H1 (cell line): ENCODE measurements around the gene TAL2. TPM values are rescaled to one million over a fixed set of nuclear protein-coding genes. Genes with fewer than 3 reads are reported as not detected.
A peak's percentile ranks its signal among the peaks of the same experiment; 100 is the strongest.

ENCODE experiments used
- CTCF ChIA-PET: fragments of 300-600 bp; sonication (Branson Sonifier 250); formaldehyde crosslinking; loops from one replicate; lab custom pipeline; 2021; ENCODE audit not compliant: partially characterized antibody; lab: Charles Lee
- POLR2A ChIA-PET: fragments of 300-600 bp; sonication (Branson Sonifier 250); formaldehyde crosslinking; loops from one replicate; lab custom pipeline; 2021; ENCODE audit warnings: inconsistent platforms; ENCODE audit not compliant: partially characterized antibody; lab: Charles Lee
- DNase-seq, 2 experiments: peaks; one replicate each; pipeline versions ENCODE4 v3.0.0 to v3.0.0-alpha.2; 2010 to 2022; ENCODE audit warnings: low spot score in 2 of 2, low read depth in 1 of 2, mixed read lengths in 1 of 2
- FAIRE-seq: peaks from 2 replicates; lab custom pipeline; 2011; peaks lifted over from hg19 to GRCh38; lab: Jason Lieb, UNC
- H2AFZ ChIP-seq: 2 replicates; pipeline ENCODE4 v1.8.1; 2012; ENCODE audit warnings: low read length, inconsistent platforms
- H2AK5ac ChIP-seq: 2 replicates; pipeline ENCODE4 v1.6.1; 2013; ENCODE audit warnings: low read depth, low read length
- H2BK120ac ChIP-seq: replicated peaks from 2 replicates; pipeline ENCODE3; 2013; ENCODE audit warnings: low read depth, low read length, inconsistent platforms
- H2BK12ac ChIP-seq: 2 replicates; pipeline ENCODE4 v1.6.1; 2013; ENCODE audit warnings: low read depth, low read length
- H2BK15ac ChIP-seq: 2 replicates; pipeline ENCODE4 v1.6.1; 2013; ENCODE audit warnings: low read length
- H2BK20ac ChIP-seq: 2 replicates; pipeline ENCODE4 v1.6.1; 2013; ENCODE audit warnings: low read length
- H2BK5ac ChIP-seq: 2 replicates; pipeline ENCODE4 v1.6.1; 2013; ENCODE audit warnings: low read depth, low read length
- H3K14ac ChIP-seq: 2 replicates; pipeline ENCODE4 v1.6.1; 2013; ENCODE audit warnings: inconsistent platforms; ENCODE audit not compliant: insufficient read length
- H3K18ac ChIP-seq: 2 replicates; pipeline ENCODE4 v1.6.1; 2013; ENCODE audit warnings: low read length; ENCODE audit errors: extremely low read depth
- H3K23ac ChIP-seq: 2 replicates; pipeline ENCODE4 v1.6.1; 2013; ENCODE audit warnings: inconsistent platforms; ENCODE audit not compliant: insufficient read length
- H3K23me2 ChIP-seq: 2 replicates; pipeline ENCODE4 v1.6.1; 2013; ENCODE audit warnings: low read depth, low read length
- H3K27ac ChIP-seq: 2 replicates; pipeline ENCODE4 v1.6.1; 2011; ENCODE audit warnings: low read depth, low read length, inconsistent platforms
- H3K27me3 ChIP-seq, 4 experiments: replicated peaks in 1 of 4; 1 replicate in 1 of 4; 2 replicates in 3 of 4; pipeline versions ENCODE4 v1.6.1 to v1.8.1; 2011 to 2013; ENCODE audit warnings: low read length in 3 of 4, mild to moderate bottlenecking in 3 of 4, inconsistent platforms in 2 of 4, mixed read lengths in 2 of 4, moderate library complexity in 1 of 4; ENCODE audit not compliant: control insufficient read depth in 3 of 4, insufficient read depth in 3 of 4; ENCODE audit errors: extremely low read depth in 1 of 4
- H3K36me3 ChIP-seq, 4 experiments: 2 replicates each; pipeline versions ENCODE4 v1.6.1 to v1.8.1; 2011 to 2013; ENCODE audit warnings: mild to moderate bottlenecking in 4 of 4, low read length in 3 of 4, moderate library complexity in 2 of 4, control low read depth in 1 of 4, inconsistent platforms in 1 of 4; ENCODE audit not compliant: insufficient read depth in 4 of 4, control insufficient read depth in 2 of 4
- H3K4ac ChIP-seq: replicated peaks from 2 replicates; pipeline ENCODE3; 2013; ENCODE audit warnings: low read length, low read depth, mixed read lengths, inconsistent platforms; ENCODE audit not compliant: insufficient read length
- H3K4me1 ChIP-seq, 4 experiments: replicated peaks in 1 of 4; 1 replicate in 1 of 4; 2 replicates in 3 of 4; pipeline versions ENCODE4 v1.6.1 to v1.8.1; 2011 to 2013; ENCODE audit warnings: low read length in 3 of 4, inconsistent platforms in 2 of 4, mixed read lengths in 1 of 4; ENCODE audit not compliant: insufficient read depth in 4 of 4, control insufficient read depth in 3 of 4
- H3K4me2 ChIP-seq, 2 experiments: 2 replicates each; pipeline versions ENCODE4 v1.6.1 to v1.8.1; 2011 to 2013; ENCODE audit warnings: low read depth in 2 of 2, low read length in 2 of 2, control low read depth in 1 of 2, inconsistent platforms in 1 of 2, mild to moderate bottlenecking in 1 of 2; ENCODE audit not compliant: insufficient read depth in 1 of 2
- H3K4me3 ChIP-seq, 4 experiments: fragments of 200-600, 300-600 bp in 1 of 4; sonication (generic), shearing (Covaris generic), sonication (Bioruptor Twin) in 1 of 4; 2 replicates each; pipeline versions ENCODE4 v1.5.1 to v1.8.1; 2011 to 2016; ENCODE audit warnings: low read length in 4 of 4, low read depth in 3 of 4, control low read depth in 2 of 4, inconsistent platforms in 2 of 4, mild to moderate bottlenecking in 2 of 4, mixed read lengths in 1 of 4, moderate library complexity in 1 of 4; ENCODE audit not compliant: insufficient read depth in 2 of 4; ENCODE audit errors: extremely low read depth in 1 of 4
- H3K56ac ChIP-seq: replicated peaks from 2 replicates; pipeline ENCODE3; 2013; ENCODE audit warnings: low read depth, mild to moderate bottlenecking, mixed read lengths, low read length, inconsistent platforms; ENCODE audit not compliant: insufficient read length
- H3K79me1 ChIP-seq: 2 replicates; pipeline ENCODE4 v1.6.1; 2013; ENCODE audit warnings: low read depth, low read length, control low read depth
- H3K79me2 ChIP-seq, 2 experiments: 2 replicates each; pipeline versions ENCODE4 v1.6.1 to v1.8.1; 2012 to 2013; ENCODE audit warnings: low read length in 2 of 2, mild to moderate bottlenecking in 2 of 2, inconsistent platforms in 1 of 2; ENCODE audit not compliant: insufficient read depth in 2 of 2, control insufficient read depth in 1 of 2
- H3K9ac ChIP-seq, 4 experiments: replicated peaks in 1 of 4; 1 replicate in 1 of 4; 2 replicates in 3 of 4; pipeline versions ENCODE4 v1.6.1 to v1.8.1; 2011 to 2013; ENCODE audit warnings: low read depth in 3 of 4, low read length in 3 of 4, control low read depth in 2 of 4, mild to moderate bottlenecking in 2 of 4, moderate library complexity in 2 of 4, inconsistent platforms in 1 of 4; ENCODE audit errors: extremely low read depth in 1 of 4
- H3K9me3 ChIP-seq, 2 experiments: 2 replicates each; pipeline versions ENCODE4 v1.6.1 to v1.8.1; 2012 to 2013; ENCODE audit warnings: mild to moderate bottlenecking in 2 of 2, moderate library complexity in 2 of 2, control low read depth in 1 of 2, inconsistent platforms in 1 of 2, low read depth in 1 of 2, low read length in 1 of 2, mixed read lengths in 1 of 2; ENCODE audit not compliant: insufficient read depth in 2 of 2
- H4K20me1 ChIP-seq, 2 experiments: replicated peaks in 1 of 2; 2 replicates each; pipeline versions ENCODE3 to v1.8.1; 2011 to 2013; ENCODE audit warnings: inconsistent platforms in 2 of 2, low read length in 2 of 2, mild to moderate bottlenecking in 1 of 2; ENCODE audit not compliant: insufficient read depth in 2 of 2, control insufficient read depth in 1 of 2
- H4K5ac ChIP-seq: 2 replicates; pipeline ENCODE4 v1.6.1; 2013; ENCODE audit warnings: low read length, low read depth, mixed read lengths, inconsistent platforms; ENCODE audit not compliant: insufficient read length
- H4K8ac ChIP-seq: 2 replicates; pipeline ENCODE4 v1.8.0; 2013; ENCODE audit warnings: mild to moderate bottlenecking, moderate library complexity, low read length, inconsistent platforms; ENCODE audit not compliant: insufficient read depth; ENCODE audit errors: extremely low read depth
- H4K91ac ChIP-seq: replicated peaks from 2 replicates; pipeline ENCODE3; 2013; ENCODE audit warnings: low read length, mixed read lengths, inconsistent platforms; ENCODE audit not compliant: insufficient read length
- ATF3 ChIP-seq: IDR thresholded peaks from 2 replicates; pipeline ENCODE4 v1.6.1; 2011; ENCODE audit warnings: low read depth, mild to moderate bottlenecking, low read length; ENCODE audit not compliant: insufficient read depth
- CBX5 ChIP-seq: fragments of 300-800, 300-1000 bp; sonication (generic); IDR thresholded peaks from 2 replicates; pipeline ENCODE4 v1.7.1; 2016; ENCODE audit warnings: antibody characterized with exemption, low read length, low read depth
- CBX8 ChIP-seq: fragments of 300-800, 300-1000 bp; sonication (generic); IDR thresholded peaks from 2 replicates; pipeline ENCODE4 v1.7.1; 2016; ENCODE audit warnings: low read depth, low read length, borderline replicate concordance
- HDAC2 ChIP-seq, 2 experiments: fragments of 300-600 bp in 1 of 2; sonication (generic) in 1 of 2; IDR thresholded peaks; 2 replicates each; pipeline ENCODE4 v1.6.1; 2011 to 2012; ENCODE audit warnings: low read depth in 2 of 2, low read length in 2 of 2, mild to moderate bottlenecking in 2 of 2, moderate library complexity in 2 of 2, borderline replicate concordance in 1 of 2, inconsistent platforms in 1 of 2
- HDAC6 ChIP-seq: IDR thresholded peaks from one replicate; pipeline ENCODE4 v1.7.1; 2012; ENCODE audit warnings: low read depth, mild to moderate bottlenecking, inconsistent platforms, low read length, moderate library complexity
- JUN ChIP-seq: IDR thresholded peaks from 2 replicates; pipeline ENCODE4 v1.6.1; 2011; ENCODE audit warnings: low read depth, mild to moderate bottlenecking, improper control_type of control experiment, low read length
- KDM1A ChIP-seq: fragments of 200-600, 300-600 bp; sonication (generic); IDR thresholded peaks from 2 replicates; pipeline ENCODE4 v1.7.1; 2016; ENCODE audit warnings: mild to moderate bottlenecking, low read length, borderline replicate concordance
- POU5F1 ChIP-seq: IDR thresholded peaks from 2 replicates; pipeline ENCODE4 v1.6.1; 2011; ENCODE audit warnings: low read depth, mild to moderate bottlenecking, low read length, moderate library complexity
- RAD21 ChIP-seq, 2 experiments: IDR thresholded peaks in 1 of 2; conservative IDR thresholded peaks in 1 of 2; 2 replicates each; pipeline ENCODE4 v1.6.1; 2011; ENCODE audit warnings: low read depth in 2 of 2, low read length in 2 of 2, improper control_type of control experiment in 1 of 2, inconsistent platforms in 1 of 2, mild to moderate bottlenecking in 1 of 2, moderate library complexity in 1 of 2
- RFX5 ChIP-seq: IDR thresholded peaks from 2 replicates; pipeline ENCODE4 v1.6.1; 2011; ENCODE audit warnings: low read depth, low read length, improper control_type of control experiment, borderline replicate concordance
- SP4 ChIP-seq: IDR thresholded peaks from 2 replicates; pipeline ENCODE4 v1.6.1; 2012; ENCODE audit warnings: low read length, inconsistent platforms
- TAF1 ChIP-seq: IDR thresholded peaks from 2 replicates; pipeline ENCODE4 v1.6.1; 2011; ENCODE audit warnings: mild to moderate bottlenecking, low read depth, low read length
- YY1 ChIP-seq: IDR thresholded peaks from 2 replicates; pipeline ENCODE4 v1.6.1; 2011; ENCODE audit warnings: low read depth, mild to moderate bottlenecking, low read length
- WGBS, 2 experiments: shearing (Covaris generic) in 1 of 2; methylation state at CpG; one replicate each; pipeline versions ENCODE4 v1.1.6 to v1.1.7; 2013 to 2015; ENCODE audit warnings: low lambda C conversion rate in 2 of 2, mixed read lengths in 2 of 2, inconsistent platforms in 1 of 2, low coverage in 1 of 2, missing lambda C conversion rate in 1 of 2; ENCODE audit not compliant: insufficient replicate concordance in 2 of 2, insufficient coverage in 1 of 2, insufficient read length in 1 of 2; ENCODE audit errors: extremely low coverage in 1 of 2, missing lambda C conversion rate in 1 of 2; 5-methylcytosine and 5-hydroxymethylcytosine counted together
- polyA plus RNA-seq, 7 experiments: library from polyadenylated mRNA; depleted of rRNA in 3 of 7; stranded (reverse) in 5 of 7; unstranded in 2 of 7; fragments of >200 nt in 5 of 7; fragments of 200-250 nt in 2 of 7; gene quantifications; 1 replicate in 5 of 7; 2 replicates in 1 of 7; 4 replicates in 1 of 7; pipeline versions ENCODE4 v1.2.1 to v1.2.3, GENCODE V29; 2011 to 2013; ENCODE audit warnings: missing spikeins in 2 of 7, mixed read lengths in 2 of 7
- total RNA-seq: library from RNA; stranded (reverse); fragmentation: NEBNext Ultra II Directional; extraction: Animal tissue kit (Norgen Biotek cat#: 25700); gene quantifications from 2 replicates; pipeline ENCODE4 v1.2.1, GENCODE V29; 2021

TAL2 gene
- total and polyA plus RNA-seq, 2 of the 8 experiments (the other 6 are each of a cell fraction or from before 2014, with no cell fraction given) = 0.65 to 0.82 TPM

DNA sequence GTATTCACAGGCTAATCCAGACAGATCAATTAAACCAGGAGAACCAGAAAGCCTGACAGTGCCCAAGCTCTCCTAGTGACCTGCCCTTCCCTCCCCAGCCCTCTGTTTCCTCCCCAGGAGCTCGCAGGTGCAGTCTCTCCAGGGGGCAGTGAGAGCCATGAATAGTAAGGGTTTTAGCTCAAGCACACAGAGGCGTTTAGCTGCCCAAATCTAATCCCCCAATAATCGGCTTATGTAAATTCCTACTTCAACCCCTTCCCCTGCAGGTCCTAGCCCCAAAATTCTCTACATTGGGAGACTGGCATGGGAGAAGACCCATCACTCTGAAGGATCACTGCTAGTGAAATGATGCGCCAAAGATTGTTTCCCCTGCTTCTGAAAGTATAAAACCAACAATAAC is 10.5 kb upstream of the TAL2 start:
- Histone ChIP-seq H4K5ac (no peak overlapping the region), H3K9me3 (no peaks in the 10 kb centered on the region), H2BK15ac (no peak overlapping the region), H2BK120ac (no peak overlapping the region), H3K79me1 (no peaks in the 10 kb centered on the region), H3K27ac (no peak overlapping the region), H4K8ac (no peak overlapping the region; the same call in 1 of the 2 replicates), H3K79me2 (no peaks in the 10 kb centered on the region), H3K18ac (no peak overlapping the region), H3K4me2 (no peak overlapping the region), H4K20me1 (no peaks in the 10 kb centered on the region), H3K14ac (no peak overlapping the region), H2AFZ (no peak overlapping the region), H2BK12ac (no peak overlapping the region), H2BK20ac (no peak overlapping the region), H3K4me1 (peaks cover 0 to 12% (median 4%) of the 10 kb centered on the region in 4 experiments; a peak in 5 of 7 replicates), H3K4ac (no peak overlapping the region), H3K36me3 (no peaks in the 10 kb centered on the region; a peak in 1 of 8 replicates), H3K23me2 (peaks cover 3% of the 10 kb centered on the region; the same call in 1 of the 2 replicates), H4K91ac (no peak overlapping the region), H3K4me3 (no peak overlapping the region), H3K56ac (no peak overlapping the region), H3K23ac (no peak overlapping the region), H2BK5ac (no peak overlapping the region), H2AK5ac (no peak overlapping the region), H3K27me3 (peaks cover 7 to 21% (median 17%) of the 10 kb centered on the region in 4 experiments; a peak in 6 of 7 replicates), H3K9ac (no peak overlapping the region)
- POLR2A ChIA-PET = interaction anchor here (0.6 kb wide), 1 partner anchor 12 kb away, joined by 3 read pairs; no protein-coding TSS in a partner anchor
- WGBS, 2 experiments = 53% methylated on average over 4 of the region's 4 CpGs; no CpG with 5 or more reads in 1 of the 2 experiments
- CTCF ChIA-PET = interaction anchor here (0.9 to 2.2 kb wide), 2 partner anchors 11 to 14 kb away, joined by 3 to 14 read pairs; no protein-coding TSS in a partner anchor
- FAIRE-seq = no peak
- DNase-seq = no peak
- no peak for TF ChIP-seq TAF1
- TF ChIP-seq HDAC6 = no peak
- TF ChIP-seq POU5F1 = no peak
- no peak for TF ChIP-seq RAD21 (IDR thresholded peaks at IDR 0.05 in 1 of 2, conservative IDR thresholded peaks at IDR 0.05 in 1 of 2; ENCODE audit: low read depth in 2 of 2, low read length in 2 of 2)
- no peak for TF ChIP-seq CBX8
- TF ChIP-seq SP4 = no peak
- TF ChIP-seq KDM1A = no peak
- TF ChIP-seq JUN = no peak
- peak in 1 of 2 experiments; percentile 80; a peak in 1 of 4 replicates for TF ChIP-seq HDAC2 (IDR thresholded peaks at IDR 0.05; ENCODE audit: borderline replicate concordance in 1 of 2, low read depth in 2 of 2, low read length in 2 of 2)
- TF ChIP-seq RFX5 = no peak
- no peak for TF ChIP-seq YY1
- no peak for TF ChIP-seq ATF3
- TF ChIP-seq CBX5 = no peak
